ENCODE results near the gene GRK3. TPM values are rescaled to one million over a fixed set of nuclear protein-coding genes. Genes with fewer than 3 reads are reported as not detected.

Gene GRK3
- total and polyA plus RNA-seq, 2 donors (not counting 3 experiments of a cell fraction or from before 2014, with no cell fraction given) = 0.68 to 4.4 TPM

DNA sequence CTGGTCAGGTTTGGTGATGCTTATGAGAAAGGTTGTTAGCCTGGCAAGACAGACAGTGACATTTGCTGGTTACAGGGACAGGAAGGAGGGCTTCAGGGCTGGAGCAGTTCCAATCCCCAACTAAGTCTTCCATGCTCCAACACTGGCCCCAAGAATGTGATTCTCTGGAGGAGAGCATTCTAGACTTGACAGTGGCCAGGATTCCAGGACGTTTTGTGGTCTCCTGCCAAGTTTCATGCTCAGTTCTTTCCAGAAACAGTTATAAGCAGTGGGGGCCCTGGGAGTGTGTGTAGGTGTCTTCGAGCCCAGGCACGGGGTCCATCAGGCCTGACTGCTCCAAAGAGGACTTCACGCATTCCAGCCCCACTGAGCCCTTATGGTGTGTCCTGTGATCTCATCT, 8.9 kb upstream of the GRK3 start:
- DNase-seq (ENCODE audit: low read depth, low spot score) = no peak
- Histone ChIP-seq H3K4me3 (replicated peaks in 1 of 3; ENCODE audit: insufficient read depth in 1 of 3, low read depth in 1 of 3, low read length in 3 of 3) (no peak overlapping the region), H3K4me2 (ENCODE audit: insufficient read depth, low read length) (no peak overlapping the region), H3K27me3 (ENCODE audit: control insufficient read depth in 2 of 2, insufficient read depth in 2 of 2, low read length in 2 of 2) (peaks cover 1 to 2% of the 10 kb centered on the region in 2 experiments), H3K9me1 (replicated peaks; ENCODE audit: control insufficient read depth, extremely low read depth, insufficient read depth, low read length) (no peaks in the 10 kb centered on the region), H3K4me1 (ENCODE audit: control insufficient read depth, extremely low read depth, insufficient read depth, low read length) (no peaks in the 10 kb centered on the region), H3K79me2 (ENCODE audit: control insufficient read depth, insufficient read depth, low read length) (no peaks in the 10 kb centered on the region), H3K9ac (replicated peaks; ENCODE audit: extremely low read depth, insufficient read depth, low read length) (no peak overlapping the region), H3K9me3 (replicated peaks; ENCODE audit: control insufficient read depth, insufficient read depth, low read length) (no peaks in the 10 kb centered on the region), H2AFZ (ENCODE audit: low read depth, low read length) (no peak overlapping the region), H3K36me3 (ENCODE audit: control insufficient read depth in 2 of 2, extremely low read depth in 1 of 2, insufficient read depth in 2 of 2, low read length in 2 of 2) (no peaks in the 10 kb centered on the region), H4K20me1 (replicated peaks; ENCODE audit: control insufficient read depth, extremely low read depth, insufficient read depth, low read length) (no peaks in the 10 kb centered on the region), H3K27ac (ENCODE audit: insufficient read depth, low read depth, low read length) (no peak overlapping the region)
- POLR2A ChIA-PET = no interaction called here
- CTCF ChIA-PET = interaction anchor here (2.2 kb wide), 1 partner anchor 12 kb away, joined by 5 read pairs; no protein-coding TSS in a partner anchor
- no peak for FAIRE-seq
- intact Hi-C loops (cut with micrococcal nuclease) = no loop called here
- no peak for TF ChIP-seq GATA2 (IDR thresholded peaks at IDR 0.05; ENCODE audit: insufficient read depth, insufficient read length, low read depth, low read length)
- TF ChIP-seq POLR2A (IDR thresholded peaks at IDR 0.05; ENCODE audit: low read depth, low read length) = no peak
- TF ChIP-seq, protein P1, sequence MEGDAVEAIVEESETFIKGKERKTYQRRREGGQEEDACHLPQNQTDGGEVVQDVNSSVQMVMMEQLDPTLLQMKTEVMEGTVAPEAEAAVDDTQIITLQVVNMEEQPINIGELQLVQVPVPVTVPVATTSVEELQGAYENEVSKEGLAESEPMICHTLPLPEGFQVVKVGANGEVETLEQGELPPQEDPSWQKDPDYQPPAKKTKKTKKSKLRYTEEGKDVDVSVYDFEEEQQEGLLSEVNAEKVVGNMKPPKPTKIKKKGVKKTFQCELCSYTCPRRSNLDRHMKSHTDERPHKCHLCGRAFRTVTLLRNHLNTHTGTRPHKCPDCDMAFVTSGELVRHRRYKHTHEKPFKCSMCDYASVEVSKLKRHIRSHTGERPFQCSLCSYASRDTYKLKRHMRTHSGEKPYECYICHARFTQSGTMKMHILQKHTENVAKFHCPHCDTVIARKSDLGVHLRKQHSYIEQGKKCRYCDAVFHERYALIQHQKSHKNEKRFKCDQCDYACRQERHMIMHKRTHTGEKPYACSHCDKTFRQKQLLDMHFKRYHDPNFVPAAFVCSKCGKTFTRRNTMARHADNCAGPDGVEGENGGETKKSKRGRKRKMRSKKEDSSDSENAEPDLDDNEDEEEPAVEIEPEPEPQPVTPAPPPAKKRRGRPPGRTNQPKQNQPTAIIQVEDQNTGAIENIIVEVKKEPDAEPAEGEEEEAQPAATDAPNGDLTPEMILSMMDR (IDR thresholded peaks at IDR 0.05; ENCODE audit: extremely low read depth in 1 of 2, insufficient read depth in 1 of 2, low read depth in 1 of 2, low read length in 2 of 2) = no peak
- no peak for TF ChIP-seq MYC (IDR thresholded peaks at IDR 0.05; ENCODE audit: low read depth, low read length)
- TF ChIP-seq EZH2 (IDR thresholded peaks at IDR 0.05; ENCODE audit: borderline replicate concordance, low read depth, low read length, severe bottlenecking) = no peak
- dilution Hi-C loops (cut with MboI; ENCODE audit: extremely low pct_ligation_motif_present, low sequenced_read_pairs) = no loop called here
- BruUV-seq (replicated peaks) = no TSS peak

DNA sequence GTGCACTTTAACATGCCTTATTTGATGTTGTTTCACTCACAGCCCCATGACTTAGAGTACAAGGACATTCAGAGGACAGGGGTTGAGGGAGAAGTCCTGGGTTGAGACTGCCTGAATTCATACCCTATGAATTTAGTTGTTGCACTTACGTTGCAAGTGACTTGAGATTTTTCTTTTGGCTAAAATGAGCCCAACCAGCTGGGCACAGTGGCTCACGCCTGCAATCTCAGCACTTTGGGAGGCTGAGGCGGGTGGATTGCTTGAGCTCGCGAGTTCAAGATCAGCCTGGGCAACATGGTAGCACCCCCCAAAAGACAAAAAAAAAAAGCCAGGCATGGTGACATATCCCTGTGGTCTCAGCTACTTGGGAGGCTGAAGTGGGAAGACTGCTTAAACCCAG, 7.3 kb upstream of the GRK3 start:
- no peak for TF ChIP-seq FOS (IDR thresholded peaks at IDR 0.05; ENCODE audit: borderline replicate concordance, insufficient read depth, low read length)
- no peak for TF ChIP-seq POLR2AphosphoS5 (IDR thresholded peaks at IDR 0.05; ENCODE audit: insufficient read depth, low read depth, low read length)
- TF ChIP-seq MYC (IDR thresholded peaks at IDR 0.05; ENCODE audit: low read depth, low read length) = no peak
- TF ChIP-seq EZH2 (IDR thresholded peaks at IDR 0.05; ENCODE audit: borderline replicate concordance, low read depth, low read length, severe bottlenecking) = no peak
- TF ChIP-seq, protein P2, sequence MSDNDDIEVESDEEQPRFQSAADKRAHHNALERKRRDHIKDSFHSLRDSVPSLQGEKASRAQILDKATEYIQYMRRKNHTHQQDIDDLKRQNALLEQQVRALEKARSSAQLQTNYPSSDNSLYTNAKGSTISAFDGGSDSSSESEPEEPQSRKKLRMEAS (IDR thresholded peaks at IDR 0.05; ENCODE audit: insufficient read depth, insufficient read length) = no peak
- TF ChIP-seq, protein P1 (IDR thresholded peaks at IDR 0.05; ENCODE audit: extremely low read depth in 1 of 2, insufficient read depth in 1 of 2, low read depth in 1 of 2, low read length in 2 of 2) = no peak
- TF ChIP-seq POLR2A (IDR thresholded peaks at IDR 0.05; ENCODE audit: low read depth, low read length) = no peak
- no peak for TF ChIP-seq JUN (IDR thresholded peaks at IDR 0.05; ENCODE audit: borderline replicate concordance, insufficient read depth, insufficient read length, low read depth)
- no peak for TF ChIP-seq GATA2 (IDR thresholded peaks at IDR 0.05; ENCODE audit: insufficient read depth, insufficient read length, low read depth, low read length)
- Histone ChIP-seq H3K9ac (replicated peaks; ENCODE audit: extremely low read depth, insufficient read depth, low read length) (no peak overlapping the region), H3K9me1 (replicated peaks; ENCODE audit: control insufficient read depth, extremely low read depth, insufficient read depth, low read length) (no peaks in the 10 kb centered on the region), H3K9me3 (replicated peaks; ENCODE audit: control insufficient read depth, insufficient read depth, low read length) (no peaks in the 10 kb centered on the region), H3K79me2 (ENCODE audit: control insufficient read depth, insufficient read depth, low read length) (no peaks in the 10 kb centered on the region), H3K36me3 (ENCODE audit: control insufficient read depth in 2 of 2, extremely low read depth in 1 of 2, insufficient read depth in 2 of 2, low read length in 2 of 2) (no peaks in the 10 kb centered on the region), H3K27me3 (ENCODE audit: control insufficient read depth in 2 of 2, insufficient read depth in 2 of 2, low read length in 2 of 2) (peaks cover 1 to 2% of the 10 kb centered on the region in 2 experiments), H3K4me1 (ENCODE audit: control insufficient read depth, extremely low read depth, insufficient read depth, low read length) (no peaks in the 10 kb centered on the region), H3K4me3 (replicated peaks in 1 of 3; ENCODE audit: insufficient read depth in 1 of 3, low read depth in 1 of 3, low read length in 3 of 3) (no peak overlapping the region), H2AFZ (ENCODE audit: low read depth, low read length) (no peak overlapping the region), H3K27ac (ENCODE audit: insufficient read depth, low read depth, low read length) (no peak overlapping the region), H4K20me1 (replicated peaks; ENCODE audit: control insufficient read depth, extremely low read depth, insufficient read depth, low read length) (no peaks in the 10 kb centered on the region), H3K4me2 (ENCODE audit: insufficient read depth, low read length) (no peak overlapping the region)
- ChIA-PET POLR2A (no interaction called here), CTCF (no interaction called here)
- dilution Hi-C loops (cut with MboI; ENCODE audit: extremely low pct_ligation_motif_present, low sequenced_read_pairs) = no loop called here
- intact Hi-C loops (cut with micrococcal nuclease) = no loop called here
- DNase-seq (ENCODE audit: low read depth, low spot score) = no peak
- BruUV-seq (replicated peaks) = no TSS peak
- no peak for FAIRE-seq
